DMS53 (cell line): Measurements from ENCODE around the gene RNF214.

ENCODE experiments used
- DNase-seq: peaks from one replicate; lab custom pipeline; 2025; lab: John Stamatoyannopoulos, UW

The RNF214 gene

DNA sequence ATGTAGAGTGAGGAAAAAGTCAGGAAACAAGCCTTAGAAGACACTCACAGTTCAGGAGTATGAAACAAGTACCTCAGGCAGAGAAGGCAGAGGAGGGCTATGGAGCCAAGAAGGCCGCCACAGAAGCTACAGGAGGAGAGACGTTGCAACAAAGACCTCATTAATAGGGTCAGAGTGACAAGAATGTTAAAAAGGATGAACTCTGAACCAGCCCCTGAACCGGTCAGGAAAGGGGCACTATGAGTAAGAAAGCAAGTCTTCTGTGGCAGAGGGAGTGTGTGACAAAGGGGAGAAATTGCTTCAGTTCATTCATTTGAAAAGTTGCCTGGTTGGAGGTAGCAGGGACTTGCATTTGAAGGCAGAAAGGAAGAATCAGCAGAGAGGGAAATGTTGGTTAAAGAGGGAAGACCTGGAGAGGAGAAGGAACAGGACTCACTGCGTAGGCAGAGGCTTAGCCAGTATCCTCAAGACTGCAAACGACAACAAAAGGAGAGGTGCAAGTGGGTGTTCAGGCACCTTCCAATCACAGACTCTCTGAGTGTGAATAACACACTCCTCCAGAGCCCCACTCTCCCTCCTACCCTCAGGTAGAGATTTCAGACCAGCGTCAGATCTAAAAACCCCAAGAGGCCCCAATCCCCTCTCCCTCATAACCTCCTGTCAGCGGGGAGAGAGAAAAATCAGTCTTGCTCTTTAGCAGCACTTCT lies 17.9 kb upstream of the RNF214 start:
- DNase-seq = no peak

DNA sequence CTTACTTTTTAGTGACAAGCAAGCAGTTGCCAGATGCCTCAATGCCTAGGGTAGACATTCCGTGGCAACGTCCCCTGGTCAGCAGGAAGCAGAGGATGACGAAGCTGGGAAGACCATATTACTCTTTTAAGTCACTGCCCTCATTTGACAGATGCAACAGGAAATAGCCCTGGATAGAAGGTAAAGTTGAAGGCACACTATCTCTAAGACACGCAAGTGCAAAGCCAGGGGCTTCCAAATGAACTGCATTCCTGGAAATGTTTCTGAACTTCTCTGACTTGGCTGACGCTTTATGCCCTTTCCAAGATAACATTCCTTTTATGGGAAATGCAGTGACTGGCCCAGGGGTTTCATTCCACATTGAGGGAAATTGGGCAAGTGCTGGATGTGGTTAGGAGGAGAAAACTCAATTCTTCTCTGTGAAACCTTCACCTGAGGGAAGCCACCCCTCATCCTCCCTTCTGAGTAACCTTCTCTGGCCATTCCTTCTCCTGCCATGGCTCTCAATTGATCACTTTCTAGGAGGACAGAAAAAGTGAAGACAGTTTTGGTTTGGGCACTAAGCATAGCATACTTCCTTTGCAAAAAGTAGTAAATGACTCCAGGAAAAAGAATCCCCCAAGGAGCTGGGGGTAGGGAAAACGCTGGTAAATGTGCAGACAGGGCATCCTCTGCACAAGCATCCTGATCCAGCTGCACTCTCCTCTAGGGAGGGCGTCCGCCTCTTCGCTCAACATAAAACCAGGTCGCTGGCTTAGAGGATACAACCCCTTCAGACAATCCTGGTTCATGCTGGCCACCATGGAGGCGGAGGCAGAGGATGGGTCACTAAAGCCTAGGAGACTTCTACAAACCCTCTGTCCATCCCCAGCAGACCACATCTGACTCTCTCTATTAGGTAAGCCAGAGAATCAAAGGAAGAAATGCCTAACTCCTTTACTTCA lies 15.1 kb upstream of the RNF214 start:
- DNase-seq = no peak

DNA sequence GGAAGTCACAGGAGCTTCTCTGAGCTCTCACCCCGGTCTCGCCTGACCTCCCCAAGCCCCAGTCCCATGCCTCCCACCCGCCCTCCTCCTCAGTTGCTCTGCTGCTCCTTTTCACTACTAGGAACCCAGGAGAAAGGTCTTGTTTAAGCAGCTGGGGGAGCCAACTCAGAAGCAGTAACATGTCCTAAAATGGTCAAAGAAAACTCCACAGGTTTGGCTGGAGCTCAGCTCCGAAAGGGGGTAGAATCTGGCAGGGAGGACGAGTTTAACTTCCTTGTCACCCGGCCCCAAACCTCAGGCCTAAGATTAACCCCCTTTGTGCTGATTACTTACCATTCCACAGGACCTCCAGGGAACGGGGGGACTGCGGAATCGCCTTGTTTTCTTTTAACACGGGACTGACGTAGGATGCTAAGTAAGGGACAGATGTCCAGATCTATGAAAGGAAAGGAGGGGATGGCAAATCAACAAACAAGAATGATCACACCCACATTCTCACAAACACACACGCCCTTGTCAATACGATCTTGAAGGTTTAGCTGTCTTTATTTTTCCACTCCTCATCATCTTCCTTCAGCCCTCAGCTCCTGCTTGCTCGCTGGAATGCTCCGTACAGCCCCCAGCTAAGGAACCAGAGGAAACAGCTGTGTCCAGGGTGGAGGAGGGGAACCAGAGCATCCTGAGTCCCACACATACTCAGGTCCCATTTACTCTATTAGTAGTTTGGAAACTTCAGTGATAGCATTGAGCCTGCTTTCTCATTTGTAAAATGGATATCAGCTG lies 14.1 kb upstream of the RNF214 start:
- DNase-seq = no peak

DNA sequence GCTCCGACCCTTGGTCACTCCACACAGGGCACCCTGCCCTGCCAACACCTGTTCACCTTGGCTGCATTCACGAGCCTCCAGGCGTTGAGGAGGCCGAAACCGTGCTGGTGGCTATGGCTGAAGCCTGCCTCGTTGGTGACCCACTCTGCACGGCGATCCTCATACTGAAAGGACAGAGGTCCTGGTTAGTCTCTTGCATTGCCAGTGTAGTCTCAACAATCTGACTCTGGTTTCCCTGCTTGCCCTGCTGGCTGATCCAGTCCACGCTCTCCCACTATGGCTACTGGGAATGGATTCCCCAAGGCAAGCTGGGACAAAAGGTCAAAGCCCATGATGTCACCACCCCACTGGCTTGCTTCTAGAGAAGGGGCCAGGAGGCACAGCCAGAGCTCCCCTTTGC lies 13.5 kb upstream of the RNF214 start:
- DNase-seq = no peak

DNA sequence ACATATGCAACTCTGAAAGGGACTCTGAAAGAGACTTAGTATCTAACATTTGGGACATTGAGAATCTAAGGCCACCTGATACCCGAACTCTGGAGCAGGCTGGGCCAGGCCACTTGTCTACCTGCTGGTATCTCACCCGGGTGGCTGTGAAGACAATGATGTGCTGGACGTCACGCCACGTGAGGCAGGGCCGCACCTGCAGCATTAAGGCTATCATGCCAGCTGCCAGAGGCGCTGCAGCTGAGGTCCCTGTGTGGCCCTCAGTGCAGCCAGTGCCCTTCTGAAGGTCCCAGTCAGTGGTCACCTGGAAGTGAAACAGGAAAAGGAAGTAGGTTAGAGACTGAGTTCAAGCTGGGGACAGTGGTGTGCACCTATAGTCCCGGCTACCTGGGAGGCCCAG lies 13.0 kb upstream of the RNF214 start:
- no peak for DNase-seq

DNA sequence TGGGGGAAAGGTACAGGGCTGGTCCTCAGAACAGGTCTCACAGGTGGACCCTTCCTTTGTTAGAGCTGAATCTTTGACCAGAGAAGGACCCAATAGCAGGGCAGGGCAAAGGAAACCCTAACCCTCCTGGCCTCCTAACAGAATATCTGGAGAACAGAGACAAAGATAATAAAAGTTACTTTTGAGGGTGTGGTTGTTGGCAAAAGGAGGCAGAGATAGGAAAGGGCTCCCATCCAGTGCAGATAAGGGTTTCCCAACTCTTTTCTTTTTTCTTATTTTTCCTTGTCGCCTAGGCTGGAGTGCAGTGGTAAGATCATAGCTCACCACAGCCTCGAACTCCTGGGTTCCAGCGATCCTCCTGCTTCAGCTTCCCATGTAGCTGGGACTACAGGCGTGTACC lies 12.5 kb upstream of the RNF214 start:
- DNase-seq = no peak

DNA sequence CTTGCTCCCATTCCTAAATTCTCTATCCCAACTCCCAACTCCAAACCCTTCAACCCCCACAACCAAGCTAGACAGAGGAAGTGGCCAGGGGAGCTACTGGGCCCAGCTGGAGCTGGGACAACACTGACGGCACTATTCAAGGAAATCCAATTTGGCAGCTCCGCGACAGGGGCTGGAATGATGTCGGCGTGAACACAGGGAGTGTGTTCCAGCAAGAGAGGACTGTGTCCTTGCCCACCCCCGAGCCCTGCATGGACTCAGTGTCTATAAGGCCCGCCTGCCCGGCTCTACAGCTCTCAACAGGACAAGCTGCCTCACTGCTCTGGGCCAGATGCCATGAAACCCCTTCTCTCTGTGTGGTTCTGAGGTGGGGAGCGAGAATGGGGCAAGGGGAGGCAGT lies 11.9 kb upstream of the RNF214 start:
- no peak for DNase-seq

DNA sequence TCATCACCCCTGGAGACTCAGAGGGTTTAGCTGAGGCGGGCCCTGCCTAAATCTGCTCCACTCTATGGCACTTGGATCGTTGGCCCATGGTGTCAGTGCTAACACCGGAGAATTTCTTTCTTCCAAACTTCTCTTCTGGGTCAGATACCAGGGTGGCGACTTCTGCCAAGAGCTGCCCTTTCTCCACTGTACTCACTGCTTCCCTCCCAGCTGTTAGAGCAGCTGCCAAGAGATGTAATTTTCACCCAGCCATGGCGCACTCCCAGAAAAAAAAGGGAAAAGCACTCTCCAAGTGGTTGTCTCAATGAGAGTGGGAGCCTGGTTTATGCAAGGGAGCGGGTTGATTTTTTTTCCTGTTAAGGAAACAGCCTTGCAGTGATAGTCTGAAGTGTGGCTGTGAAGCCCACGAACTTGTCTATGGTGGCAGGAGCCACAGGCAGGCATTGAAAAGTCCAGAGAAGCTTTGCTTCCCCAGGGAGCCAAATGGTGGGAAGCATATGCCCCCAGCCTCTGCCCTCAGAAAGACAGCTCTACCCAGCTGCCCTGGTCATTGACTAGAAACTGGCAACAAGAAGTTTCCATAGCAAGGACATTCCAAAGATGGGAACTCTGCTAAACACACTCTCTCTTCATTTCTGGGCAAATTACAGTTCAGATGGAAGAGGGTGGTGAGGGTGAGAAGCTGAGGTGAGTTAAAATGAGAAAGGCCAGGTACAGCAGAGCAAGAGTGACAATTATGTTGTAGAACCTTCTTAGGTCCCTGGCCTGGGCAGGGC lies 11.3 kb upstream of the RNF214 start:
- DNase-seq = no peak

DNA sequence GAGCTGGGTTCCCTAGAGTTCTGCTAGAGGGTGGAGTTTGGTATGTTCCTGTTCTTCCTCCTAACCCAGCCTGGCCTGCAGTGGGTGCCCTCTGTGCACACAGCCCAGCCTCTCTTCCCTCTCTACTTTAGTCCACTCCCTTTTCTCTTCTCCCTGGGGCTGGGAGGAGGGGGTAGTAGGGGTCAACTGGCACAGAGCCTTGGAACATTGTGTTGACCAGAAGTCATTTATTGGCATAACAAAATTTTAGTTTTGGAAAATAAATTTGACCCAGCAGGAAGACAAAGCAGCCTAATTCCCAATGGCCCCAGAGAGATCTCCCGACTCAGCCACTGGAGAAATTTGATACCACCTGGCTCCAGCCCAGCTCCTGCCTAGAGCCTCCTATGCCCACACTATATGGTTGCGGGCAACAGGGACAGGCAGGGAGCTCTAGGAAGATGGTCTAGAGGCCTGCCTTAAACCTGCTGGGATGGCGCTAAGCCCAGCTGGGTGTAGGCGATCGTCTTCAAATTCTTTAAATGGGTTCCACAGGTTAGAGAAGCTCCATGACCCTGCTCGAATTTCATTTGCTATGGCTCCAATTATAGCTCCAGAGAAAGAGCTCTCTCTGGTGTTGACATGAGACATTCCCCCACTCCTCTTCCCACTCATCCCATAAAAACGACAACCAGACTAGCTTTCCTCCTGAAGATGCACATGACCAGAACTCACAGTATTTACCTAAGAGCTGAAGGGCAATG lies 10.5 kb upstream of the RNF214 start:
- peak; percentile 77 for DNase-seq

DNA sequence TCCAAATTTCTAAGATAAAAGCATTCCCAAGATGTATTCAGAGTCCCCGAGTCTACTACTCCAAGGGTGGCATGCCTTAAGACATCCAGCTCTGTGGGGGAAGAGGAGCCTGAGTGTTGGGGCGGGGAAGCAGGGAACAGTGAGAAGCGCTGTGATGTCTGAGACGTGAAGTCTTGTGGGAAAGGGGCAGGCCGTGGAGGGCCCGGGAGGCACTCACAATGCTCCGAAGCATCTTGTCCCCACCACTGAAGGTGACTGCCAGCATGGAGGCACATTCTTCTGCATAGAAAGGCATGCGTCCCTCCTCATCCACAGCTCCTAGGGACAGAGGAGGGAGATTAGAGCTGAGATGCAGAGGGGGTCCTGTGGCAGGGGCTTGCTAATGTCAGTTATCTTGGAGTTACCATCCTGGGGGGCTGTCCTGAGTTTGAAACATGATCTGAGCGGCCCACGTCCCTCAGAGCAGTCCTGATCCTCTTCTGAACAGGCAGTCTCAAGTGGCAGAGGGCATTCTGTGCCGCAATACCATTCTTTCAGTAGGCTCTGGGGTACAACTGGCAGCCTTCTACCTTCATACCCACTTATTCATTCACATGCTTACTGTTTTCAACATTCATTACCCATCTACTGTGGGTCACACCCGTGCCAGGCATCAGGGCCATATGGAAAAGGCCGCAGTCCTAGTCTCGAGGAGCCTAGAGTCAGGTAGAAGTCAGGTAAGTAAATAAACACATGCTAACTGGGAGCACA lies 9.3 kb upstream of the RNF214 start:
- no peak for DNase-seq

DNA sequence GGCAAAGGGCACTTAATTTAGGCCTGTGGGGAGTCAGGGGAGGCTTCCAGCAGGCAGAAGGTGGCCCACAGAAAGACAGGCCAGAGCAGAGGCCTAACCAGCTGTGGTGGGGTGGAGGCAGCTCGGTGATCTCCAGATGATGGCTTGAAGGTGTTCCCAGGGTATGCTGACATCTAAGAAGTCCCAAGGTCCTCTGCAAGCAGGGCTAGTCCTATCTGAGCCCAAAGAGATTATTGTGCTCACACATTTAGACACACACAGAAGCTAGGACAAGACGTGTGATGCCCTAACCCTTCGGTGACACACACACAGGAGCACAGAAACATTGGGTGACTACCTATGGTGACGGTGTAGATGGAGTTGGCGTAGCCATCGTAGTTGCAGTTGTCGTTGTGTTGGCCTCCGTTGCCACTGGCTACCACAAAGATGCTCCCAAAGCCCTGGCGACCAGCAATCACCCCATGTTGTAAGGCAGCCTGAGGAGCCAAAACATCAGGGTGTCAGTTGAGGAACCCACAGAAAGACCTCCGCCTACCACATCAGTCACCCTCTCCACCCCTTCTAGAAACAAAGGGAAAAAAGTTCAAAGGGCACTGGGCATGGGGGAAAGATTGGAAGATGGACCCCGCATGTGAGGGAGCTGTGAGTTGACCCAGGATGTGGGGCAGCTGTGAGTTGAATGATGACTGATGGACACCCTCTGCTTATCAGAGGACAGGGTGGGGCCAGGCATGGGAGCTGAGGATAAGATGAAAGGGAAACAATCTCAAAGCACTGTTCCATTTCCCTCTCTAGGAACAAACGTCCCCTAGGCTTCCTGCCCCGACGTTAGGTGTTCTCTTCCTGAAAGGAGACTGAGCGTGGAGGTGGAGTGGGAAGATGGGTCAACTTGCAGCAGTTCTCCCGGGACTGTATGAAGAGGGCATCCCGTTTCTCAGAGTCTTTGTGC lies 8.5 kb upstream of the RNF214 start:
- no peak for DNase-seq

DNA sequence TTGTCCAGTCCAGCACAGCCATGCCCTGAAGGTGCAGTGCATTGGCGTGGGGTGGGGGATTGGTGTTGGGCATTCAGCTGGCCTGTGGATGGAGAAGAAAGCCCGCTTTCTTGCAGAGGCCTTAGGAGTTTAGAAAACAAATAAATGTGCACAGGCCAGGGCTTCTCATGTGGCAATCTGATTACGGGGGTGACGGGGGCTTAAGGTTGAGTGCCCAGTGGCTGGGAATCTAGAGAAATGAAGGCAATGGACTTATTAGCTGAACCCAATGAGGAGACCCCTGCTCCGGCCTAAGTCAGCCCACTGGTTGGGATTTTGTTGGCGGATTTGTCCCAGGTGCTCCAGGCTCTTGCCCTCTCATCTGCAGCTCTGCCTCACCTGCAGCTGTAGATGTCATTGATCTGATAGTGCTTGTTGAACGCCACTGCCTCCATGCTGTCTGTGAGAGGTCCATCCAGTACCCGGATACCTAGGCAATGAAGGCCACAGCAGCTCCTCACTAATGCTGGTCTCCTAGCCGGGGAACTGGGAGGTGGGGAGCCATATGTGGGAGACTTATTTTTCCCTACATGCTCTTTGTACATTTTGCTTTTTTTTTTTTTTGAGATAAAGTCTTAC lies 6.8 kb upstream of the RNF214 start:
- DNase-seq = no peak

DNA sequence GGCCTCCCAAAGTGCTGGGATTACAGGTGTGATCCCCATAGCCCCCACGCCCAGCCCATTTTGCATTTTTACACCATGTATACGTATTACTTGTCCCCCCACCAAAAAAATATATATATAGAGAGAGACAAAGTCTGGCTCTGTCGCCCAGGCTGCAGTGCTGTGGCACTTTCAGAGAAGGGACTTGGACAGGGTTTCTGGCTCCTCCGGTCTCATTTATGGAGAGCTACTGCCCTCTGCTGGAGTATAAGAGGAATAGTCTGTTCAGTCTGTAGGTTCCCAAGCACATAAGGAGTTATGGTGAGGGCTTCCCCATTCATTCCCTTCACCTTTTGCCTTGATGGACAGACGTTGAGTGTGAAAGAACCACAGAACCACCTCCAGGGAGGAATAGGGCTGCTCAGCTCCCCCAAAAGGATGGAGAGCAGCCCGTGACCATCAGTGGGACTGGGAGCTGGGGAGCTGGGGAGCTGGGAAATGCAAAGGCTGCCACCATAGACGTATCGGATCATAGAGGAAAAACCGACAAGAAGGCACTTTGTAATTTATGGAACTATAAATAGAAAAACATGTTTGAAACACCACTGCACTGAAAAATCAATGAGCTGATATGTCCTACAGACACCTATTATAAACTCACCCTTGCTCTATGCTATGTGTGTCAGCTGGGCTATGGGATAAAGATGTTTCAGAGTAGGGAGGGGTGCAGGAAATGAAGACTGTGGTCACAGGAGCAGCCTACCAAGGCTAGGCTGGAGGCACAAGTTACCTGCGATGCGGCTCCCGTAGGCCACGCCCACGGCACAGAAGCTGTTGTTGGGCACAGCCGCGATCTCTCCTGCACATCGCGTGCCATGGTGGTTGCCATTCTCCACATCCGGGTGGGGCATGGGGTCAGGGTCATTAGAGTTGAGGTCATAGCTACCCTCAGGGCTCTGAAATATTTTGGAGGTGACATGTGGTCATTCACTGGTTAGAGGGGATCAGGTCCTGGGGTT lies 5.8 kb upstream of the RNF214 start:
- peak; percentile 91 for DNase-seq

DNA sequence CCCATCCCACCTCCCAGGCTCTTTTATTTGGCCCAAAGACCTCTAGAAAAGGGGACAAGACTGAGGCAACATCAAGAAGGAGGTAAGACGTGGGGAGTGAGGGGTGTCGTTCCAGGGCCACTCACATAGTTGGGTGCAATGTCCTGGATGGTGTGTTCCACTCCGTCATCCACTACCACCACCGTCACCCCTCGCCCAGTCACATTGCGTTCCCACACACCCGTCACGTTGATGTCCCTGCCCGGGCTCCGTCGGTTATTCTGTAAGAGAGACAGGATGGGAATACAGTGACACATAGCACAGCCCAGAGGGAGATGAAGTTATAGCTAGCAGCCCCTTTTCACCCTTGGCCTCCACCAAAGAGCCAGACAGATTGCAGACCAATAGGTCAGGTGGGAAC lies 4.4 kb upstream of the RNF214 start:
- DNase-seq = no peak

DNA sequence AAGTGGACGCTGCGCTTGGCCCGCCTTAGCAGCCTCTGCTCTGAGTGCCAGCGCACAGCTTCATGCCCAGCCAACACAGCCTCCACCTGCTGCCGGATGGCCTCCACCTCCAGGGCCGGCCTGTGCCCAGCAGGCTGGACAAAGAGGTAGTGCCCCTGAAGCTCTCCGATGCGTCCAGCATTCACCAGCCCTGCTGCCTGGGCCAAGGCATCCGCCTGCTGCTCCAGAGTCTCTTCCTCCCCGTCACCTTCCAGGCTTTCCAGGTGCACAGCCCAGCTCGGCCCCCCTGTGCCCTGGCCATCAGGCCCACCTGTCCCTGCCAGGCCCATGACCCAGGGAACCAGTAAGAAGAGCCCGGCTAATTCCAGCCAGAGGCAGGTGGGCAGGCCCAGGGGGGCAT lies 3.1 kb upstream of the RNF214 start:
- no peak for DNase-seq

DNA sequence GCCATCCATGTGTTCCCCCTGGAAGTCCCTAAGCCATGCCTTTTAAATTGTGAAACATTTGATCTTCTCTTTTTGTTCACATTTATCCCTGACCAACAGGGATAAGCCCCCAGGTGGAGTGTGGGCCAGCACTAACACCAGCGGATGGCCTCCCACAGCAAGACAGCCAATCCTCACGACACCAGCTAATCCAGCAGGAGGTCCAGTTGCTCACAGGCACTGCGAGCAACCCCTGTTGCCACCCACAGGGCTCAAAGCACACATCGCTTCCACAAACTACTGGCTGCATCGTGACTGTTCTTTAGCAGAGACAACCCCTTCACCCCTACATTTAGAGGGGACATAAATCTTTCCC lies 2.6 kb upstream of the RNF214 start:
- DNase-seq = no peak

DNA sequence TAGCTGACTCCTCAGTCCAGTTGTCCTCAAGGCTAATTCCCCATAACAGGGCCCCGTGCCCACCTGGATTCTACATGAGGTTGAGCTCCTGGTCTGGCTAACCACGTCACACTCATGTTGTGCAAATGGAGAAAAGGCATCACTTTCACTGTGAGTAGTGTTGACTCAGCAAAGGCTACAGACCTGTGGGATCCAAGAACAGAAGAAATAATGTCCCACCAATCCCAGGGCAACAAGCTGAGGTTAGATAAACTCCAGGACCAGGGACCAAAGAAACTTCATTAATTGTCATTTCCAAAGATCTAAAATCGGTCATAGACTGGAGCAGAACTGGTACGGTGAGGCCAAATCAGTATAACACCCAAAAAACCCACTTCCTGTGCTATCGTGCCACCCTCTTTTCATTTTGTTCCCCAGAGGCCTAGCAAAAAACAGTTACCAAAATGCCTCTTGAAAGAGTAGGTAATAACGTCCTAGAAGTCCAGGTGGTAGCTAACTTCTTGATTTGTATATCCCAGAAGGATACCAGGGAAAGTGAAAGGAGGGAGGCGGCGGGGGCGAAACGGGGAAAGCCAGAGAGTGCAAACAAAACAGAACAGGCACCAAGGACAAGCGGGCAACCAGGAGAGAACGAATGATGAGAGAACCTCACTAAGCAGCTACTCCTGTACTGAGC lies 2.0 kb upstream of the RNF214 start:
- no peak for DNase-seq
